CD4-positive, CD25-positive, alpha-beta regulatory T cell (primary cell): ENCODE measurements around the gene PDE2A. TPM values are rescaled to one million over a fixed set of nuclear protein-coding genes. Genes with fewer than 3 reads are reported as not detected.
A peak's percentile ranks its signal among the peaks of the same experiment; 100 is the strongest.

Source experiments
- ATAC-seq, 2 donors: fragments of 150-1000 bp; cut with Tn5 transposase; one replicate each; pipeline ENCODE4 v1.10.0; 2021; ENCODE audit warnings: low read depth in 2 of 2, moderate number of reproducible peaks in 2 of 2, moderate library complexity in 1 of 2
- DNase-seq, 3 donors: peaks; one replicate each; pipeline versions ENCODE4 v3.0.0 to v3.0.0-alpha.2; 2012 to 2022; ENCODE audit warnings: mixed read lengths in 1 of 3
- H3K27ac ChIP-seq: one replicate; pipeline ENCODE4 v1.7.0; 2013; ENCODE audit warnings: mild to moderate bottlenecking, low read length; ENCODE audit not compliant: insufficient read depth, poor library complexity, severe bottlenecking
- H3K27me3 ChIP-seq: one replicate; pipeline ENCODE4 v1.7.0; 2013; ENCODE audit warnings: low read length; ENCODE audit not compliant: control insufficient read depth, insufficient read depth
- H3K36me3 ChIP-seq: one replicate; pipeline ENCODE4 v1.7.0; 2013; ENCODE audit warnings: mild to moderate bottlenecking, low read length, moderate library complexity; ENCODE audit not compliant: control insufficient read depth, insufficient read depth
- H3K4me1 ChIP-seq: 2 replicates; pipeline ENCODE4 v1.7.0; 2013; ENCODE audit warnings: mild to moderate bottlenecking, low read length; ENCODE audit not compliant: insufficient read depth, control insufficient read depth, poor library complexity, severe bottlenecking
- H3K4me3 ChIP-seq: one replicate; pipeline ENCODE4 v1.7.0; 2013; ENCODE audit warnings: low read depth, mild to moderate bottlenecking, low read length, moderate library complexity
- H3K9me3 ChIP-seq, 2 experiments: 1 replicate in 1 of 2; 2 replicates in 1 of 2; pipeline ENCODE4 v1.7.0; 2013; ENCODE audit warnings: low read length in 2 of 2, mild to moderate bottlenecking in 1 of 2, moderate library complexity in 1 of 2; ENCODE audit not compliant: control insufficient read depth in 2 of 2
- H3K27ac Mint-ChIP-seq, 3 donors: one replicate each; pipeline ENCODE4 v1.8.0; 2020 to 2022; ENCODE audit warnings: mild to moderate bottlenecking in 3 of 3, mixed read lengths in 3 of 3, moderate library complexity in 2 of 3
- H3K27me3 Mint-ChIP-seq: one replicate; pipeline ENCODE4 v1.8.0; 2022; ENCODE audit warnings: mild to moderate bottlenecking, mixed read lengths
- H3K36me3 Mint-ChIP-seq: one replicate; pipeline ENCODE4 v1.8.0; 2020; ENCODE audit warnings: mixed read lengths
- H3K4me1 Mint-ChIP-seq, 4 donors: one replicate each; pipeline ENCODE4 v1.8.0; 2020 to 2022; ENCODE audit warnings: mixed read lengths in 4 of 4, mild to moderate bottlenecking in 1 of 4
- H3K4me3 Mint-ChIP-seq, 4 donors: one replicate each; pipeline ENCODE4 v1.8.0; 2020 to 2022; ENCODE audit warnings: mild to moderate bottlenecking in 4 of 4, mixed read lengths in 4 of 4, moderate library complexity in 3 of 4
- H3K9me3 Mint-ChIP-seq, 7 donors: one replicate each; pipeline ENCODE4 v1.8.0; 2020 to 2022; ENCODE audit warnings: mixed read lengths in 7 of 7, mild to moderate bottlenecking in 3 of 7, moderate library complexity in 2 of 7
- polyA plus RNA-seq, 4 donors: library from polyadenylated mRNA; unstranded; fragments of 300-500 nt; fragmentation: Illumina TruSeq; gene quantifications; one replicate each; pipeline ENCODE4 v1.2.3, GENCODE V29; 2021
- total RNA-seq: library from RNA; stranded (reverse); gene quantifications from one replicate; pipeline ENCODE4 v1.2.3, GENCODE V29; 2022

The PDE2A gene
- total and polyA plus RNA-seq, 5 donors from 2014 or later, result 6.7 TPM; not detected in 4

GRCh38 chr11:72719551-72719950 is 45.3 kb upstream of the PDE2A start:
- H3K9me3 Mint-ChIP-seq, result no peaks in the 10 kb centered on the region
- H3K27me3 Mint-ChIP-seq, result peaks cover 6% of the 10 kb centered on the region
- H3K4me3 ChIP-seq, result peak overlapping the region; percentile 98
- peak overlapping the region; percentile 92 to 96 (median 94) for H3K4me3 Mint-ChIP-seq
- DNase-seq, result no peak
- ATAC-seq, result no peak
- peaks cover 0 to 88% (median 51%) of the 10 kb centered on the region in 4 donors for H3K4me1 Mint-ChIP-seq
- H3K9me3 ChIP-seq, result no peaks in the 10 kb centered on the region
- peak overlapping the region; percentile 95 to 97 (median 95) for H3K27ac Mint-ChIP-seq
- peaks cover 74% of the 10 kb centered on the region for H3K4me1 ChIP-seq
- no peaks in the 10 kb centered on the region for H3K27me3 ChIP-seq
- H3K36me3 ChIP-seq, result peaks cover 28% of the 10 kb centered on the region
- H3K27ac ChIP-seq, result no peak overlapping the region
- peaks cover 9% of the 10 kb centered on the region for H3K36me3 Mint-ChIP-seq

GRCh38 chr11:72719144-72719543 is 44.9 kb upstream of the PDE2A start:
- peaks cover 76% of the 10 kb centered on the region for H3K4me1 ChIP-seq
- DNase-seq, result no peak
- Mint-ChIP-seq H3K27ac (peak overlapping the region in 2 of 3 donors; percentile 95 to 97), H3K9me3 (no peaks in the 10 kb centered on the region), H3K36me3 (peaks cover 9% of the 10 kb centered on the region), H3K4me1 (peaks cover 0 to 88% (median 52%) of the 10 kb centered on the region in 4 donors), H3K4me3 (peak overlapping the region; percentile 0 to 95 (median 92)), H3K27me3 (peaks cover 6% of the 10 kb centered on the region)
- peaks cover 32% of the 10 kb centered on the region for H3K36me3 ChIP-seq
- ATAC-seq, result no peak
- no peaks in the 10 kb centered on the region for H3K9me3 ChIP-seq
- no peaks in the 10 kb centered on the region for H3K27me3 ChIP-seq
- no peak overlapping the region for H3K27ac ChIP-seq
- peak overlapping the region; percentile 98 for H3K4me3 ChIP-seq

GRCh38 chr11:72718101-72718501 is 43.9 kb upstream of the PDE2A start:
- H3K36me3 Mint-ChIP-seq, result peaks cover 9% of the 10 kb centered on the region
- H3K4me3 ChIP-seq, result no peak overlapping the region
- no peaks in the 10 kb centered on the region for H3K27me3 ChIP-seq
- peaks cover 38% of the 10 kb centered on the region for H3K36me3 ChIP-seq
- DNase-seq (no peak), ATAC-seq (no peak)
- H3K4me1 ChIP-seq, result peaks cover 71% of the 10 kb centered on the region
- H3K9me3 ChIP-seq, result no peaks in the 10 kb centered on the region
- H3K4me3 Mint-ChIP-seq, result peak overlapping the region in 2 of 4 donors; percentile 38 to 92
- H3K9me3 Mint-ChIP-seq, result no peaks in the 10 kb centered on the region
- peaks cover 0 to 81% (median 51%) of the 10 kb centered on the region in 4 donors for H3K4me1 Mint-ChIP-seq
- H3K27me3 Mint-ChIP-seq, result peaks cover 6% of the 10 kb centered on the region
- no peak overlapping the region for H3K27ac ChIP-seq
- peak overlapping the region in 2 of 3 donors; percentile 56 to 95 for H3K27ac Mint-ChIP-seq

GRCh38 chr11:72716788-72717435 is 42.7 kb upstream of the PDE2A start:
- peak overlapping the region in 1 of 4 donors; percentile 44 for H3K4me3 Mint-ChIP-seq
- peaks cover 9% of the 10 kb centered on the region for H3K36me3 Mint-ChIP-seq
- peaks cover 0 to 74% (median 44%) of the 10 kb centered on the region in 4 donors for H3K4me1 Mint-ChIP-seq

DNA sequence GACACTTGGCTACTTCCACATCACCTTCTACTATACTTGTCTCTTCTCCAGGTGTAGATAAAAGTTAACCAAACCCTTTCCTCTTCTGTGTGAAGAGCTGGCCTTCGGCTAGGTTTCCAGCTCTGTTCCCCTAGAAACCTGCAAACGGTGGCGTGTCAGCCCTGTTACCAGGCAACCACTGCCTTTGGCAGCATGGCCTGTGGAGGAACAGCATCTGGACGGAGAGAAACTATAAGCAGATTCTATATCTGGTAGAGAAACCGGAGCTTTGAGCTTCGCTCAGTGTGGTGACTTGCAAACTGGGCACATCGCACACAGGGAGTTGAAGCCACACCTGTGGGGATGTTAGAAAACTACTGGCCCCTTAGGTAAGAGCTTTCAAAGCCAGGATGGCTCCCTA is 42.1 kb upstream of the PDE2A start:
- no peaks in the 10 kb centered on the region for H3K9me3 ChIP-seq
- H3K4me3 ChIP-seq, result no peak overlapping the region
- no peaks in the 10 kb centered on the region for H3K27me3 ChIP-seq
- peaks cover 52% of the 10 kb centered on the region for H3K36me3 ChIP-seq
- Mint-ChIP-seq H3K4me1 (peaks cover 0 to 70% (median 41%) of the 10 kb centered on the region in 4 donors), H3K27ac (peak overlapping the region in 2 of 3 donors; percentile 55 to 86), H3K9me3 (no peaks in the 10 kb centered on the region), H3K27me3 (no peaks in the 10 kb centered on the region), H3K4me3 (peak overlapping the region in 2 of 4 donors; percentile 24 to 44), H3K36me3 (peaks cover 9% of the 10 kb centered on the region)
- H3K4me1 ChIP-seq, result peaks cover 55% of the 10 kb centered on the region
- ATAC-seq (no peak), DNase-seq (no peak)
- no peak overlapping the region for H3K27ac ChIP-seq

More at GRCh38 chr11:72716788-72717435, 42.7 kb upstream of the PDE2A start:
- ATAC-seq (no peak), DNase-seq (no peak)
- no peaks in the 10 kb centered on the region for H3K9me3 Mint-ChIP-seq
- H3K27me3 Mint-ChIP-seq, result peaks cover 1% of the 10 kb centered on the region
- no peaks in the 10 kb centered on the region for H3K27me3 ChIP-seq
- no peaks in the 10 kb centered on the region for H3K9me3 ChIP-seq
- H3K4me3 ChIP-seq, result no peak overlapping the region
- no peak overlapping the region for H3K27ac ChIP-seq
- H3K27ac Mint-ChIP-seq, result no peak overlapping the region
- H3K4me1 ChIP-seq, result peaks cover 60% of the 10 kb centered on the region
- peaks cover 47% of the 10 kb centered on the region for H3K36me3 ChIP-seq

- no peak for DNase-seq
- Mint-ChIP-seq H3K27me3 (no peaks in the 10 kb centered on the region), H3K4me1 (peaks cover 0 to 38% (median 18%) of the 10 kb centered on the region in 4 donors), H3K27ac (no peak overlapping the region), H3K9me3 (no peaks in the 10 kb centered on the region), H3K4me3 (no peak overlapping the region), H3K36me3 (peaks cover 18% of the 10 kb centered on the region)
- Histone ChIP-seq H3K36me3 (peaks cover 80% of the 10 kb centered on the region), H3K27ac (no peak overlapping the region), H3K27me3 (no peaks in the 10 kb centered on the region), H3K9me3 (no peaks in the 10 kb centered on the region), H3K4me3 (no peak overlapping the region), H3K4me1 (peaks cover 21% of the 10 kb centered on the region)
- ATAC-seq, result no peak
These were observed 38.6 kb upstream of the PDE2A start for GRCh38 chr11:72712841-72713240.

DNA sequence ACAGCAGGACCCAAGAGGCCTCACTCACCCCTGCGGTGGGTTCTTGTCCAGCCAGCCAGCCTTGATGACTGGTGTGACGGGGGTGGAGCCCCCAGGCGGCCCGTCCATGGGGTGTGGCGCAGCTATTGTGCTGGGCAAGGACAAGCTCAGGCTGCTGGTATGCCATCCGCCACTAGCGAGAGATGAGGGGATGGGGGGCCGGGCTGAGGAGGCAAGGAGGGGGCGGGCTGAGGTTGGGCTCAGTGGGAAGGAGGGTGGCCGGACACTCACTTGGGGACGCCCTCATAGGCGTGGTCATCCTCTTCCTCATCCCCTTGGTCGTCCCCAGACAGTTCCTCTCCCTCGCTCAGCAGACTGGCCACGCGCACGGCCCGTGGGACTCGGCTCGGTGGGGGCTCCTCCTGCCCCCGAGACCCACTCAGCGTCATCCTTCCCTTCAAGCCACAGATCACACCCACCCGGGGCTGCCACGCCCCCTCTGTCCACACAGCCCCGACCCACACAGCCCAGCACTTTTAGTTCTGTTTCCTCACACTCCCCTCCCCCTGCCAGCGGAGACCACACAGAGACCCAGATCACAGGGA is 38.0 kb upstream of the PDE2A start:
- Mint-ChIP-seq H3K4me1 (peaks cover 0 to 33% (median 15%) of the 10 kb centered on the region in 4 donors), H3K27me3 (no peaks in the 10 kb centered on the region), H3K36me3 (peaks cover 14% of the 10 kb centered on the region), H3K9me3 (no peaks in the 10 kb centered on the region), H3K27ac (peak overlapping the region in 1 of 3 donors; percentile 89), H3K4me3 (no peak overlapping the region)
- DNase-seq, result no peak
- no peak for ATAC-seq
- no peaks in the 10 kb centered on the region for H3K27me3 ChIP-seq
- H3K36me3 ChIP-seq, result peaks cover 80% of the 10 kb centered on the region
- no peak overlapping the region for H3K27ac ChIP-seq
- H3K4me3 ChIP-seq, result no peak overlapping the region
- no peaks in the 10 kb centered on the region for H3K9me3 ChIP-seq
- H3K4me1 ChIP-seq, result peaks cover 18% of the 10 kb centered on the region
